Measurements from ENCODE around the gene PAGE1. TPM values are rescaled to one million over a fixed set of nuclear protein-coding genes. Genes with fewer than 3 reads are reported as not detected.

The PAGE1 gene
- total RNA-seq, 1 experiment from 2014 or later: not detected

DNA sequence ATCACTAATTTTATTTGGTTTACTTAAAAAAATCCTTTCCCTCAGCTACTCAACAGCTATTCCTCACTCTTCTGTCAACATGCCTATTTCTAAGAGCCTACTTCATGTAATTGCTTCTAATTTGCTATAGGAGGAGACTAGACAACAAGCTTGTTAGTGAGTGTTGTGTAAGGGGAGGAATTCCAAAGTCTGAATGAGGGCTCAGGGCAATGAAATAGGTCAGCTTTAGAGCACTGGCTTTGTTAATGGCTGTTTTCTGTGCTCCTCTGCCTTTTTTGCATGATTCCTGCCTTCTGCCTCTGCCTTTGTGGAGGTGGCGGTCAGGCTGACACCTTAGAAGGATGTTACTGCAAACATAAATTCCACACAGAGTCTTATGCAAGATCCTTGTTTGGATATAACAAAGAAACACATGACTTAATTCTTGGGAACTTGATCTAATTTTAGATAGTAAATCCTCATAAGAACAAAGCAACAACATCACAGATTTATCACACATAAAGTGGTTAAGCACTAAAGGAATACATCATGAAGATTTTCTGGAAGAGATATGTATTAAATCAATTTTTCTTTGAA, 15.0 kb upstream of the PAGE1 start:
- no peak overlapping the region for H3K9ac ChIP-seq (ENCODE audit: low read length)
- H3K36me3 ChIP-seq (ENCODE audit: insufficient read depth, low read length): no peaks in the 10 kb centered on the region
- peaks cover 3% of the 10 kb centered on the region; the same call in 1 of the 2 replicates for H3K4me1 ChIP-seq (ENCODE audit: low read length)
- DNase-seq: no peak
- no peaks in the 10 kb centered on the region for H3K9me3 ChIP-seq (ENCODE audit: low read length)
- no peak overlapping the region for H3K27ac ChIP-seq (ENCODE audit: low read length)
- no peak overlapping the region for H3K4me3 ChIP-seq (ENCODE audit: low read length)
- H3K9me2 ChIP-seq (replicated peaks; ENCODE audit: insufficient read depth, low read length): no peaks in the 10 kb centered on the region
- no peaks in the 10 kb centered on the region for H4K20me1 ChIP-seq (ENCODE audit: insufficient read depth, low read depth, low read length)
- no peaks in the 10 kb centered on the region for H3K79me2 ChIP-seq (ENCODE audit: low read length)
- H3K27me3 ChIP-seq (ENCODE audit: low read length): no peaks in the 10 kb centered on the region
- H2AFZ ChIP-seq (ENCODE audit: low read length): no peak overlapping the region
- no peak overlapping the region for H3K4me2 ChIP-seq (ENCODE audit: low read depth, low read length, poor library complexity, severe bottlenecking)

DNA sequence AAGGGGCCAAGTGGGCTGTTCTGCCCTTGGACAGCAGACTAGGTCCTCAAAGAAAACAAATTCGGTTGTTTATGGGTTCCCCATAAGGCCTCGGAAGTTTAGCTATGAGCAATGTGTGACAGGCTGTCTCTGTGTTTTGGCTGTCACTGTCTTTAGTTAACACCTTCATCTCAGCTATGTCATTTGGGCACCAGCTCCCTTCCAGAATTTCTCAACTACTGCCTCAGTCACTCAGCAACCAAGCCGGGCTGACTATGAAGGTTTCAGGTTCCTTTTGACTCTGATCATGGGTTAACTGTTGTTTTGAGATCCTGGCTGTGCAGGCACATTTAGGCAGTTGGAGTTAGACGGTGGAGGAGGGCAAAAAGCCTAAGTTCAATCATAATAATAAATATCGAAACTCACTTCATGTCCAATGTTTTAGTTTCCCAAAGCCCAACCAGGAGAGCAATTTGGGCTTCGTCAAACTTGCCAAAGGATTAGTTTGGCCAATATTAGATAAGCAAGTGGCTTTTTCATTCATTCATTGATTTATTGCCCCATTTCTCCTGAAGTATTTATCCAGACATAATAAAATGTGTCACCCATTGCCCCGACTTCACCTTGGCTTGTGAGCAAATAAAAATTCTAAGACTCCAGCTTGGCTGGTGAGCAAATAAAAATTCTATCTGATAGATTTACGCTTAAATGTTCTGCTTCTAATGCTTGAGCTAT, 9.1 kb upstream of the PAGE1 start:
- no peak overlapping the region for H3K9ac ChIP-seq (ENCODE audit: low read length)
- no peak overlapping the region for H3K4me3 ChIP-seq (ENCODE audit: low read length)
- no peaks in the 10 kb centered on the region for H3K9me2 ChIP-seq (replicated peaks; ENCODE audit: insufficient read depth, low read length)
- no peaks in the 10 kb centered on the region for H3K27me3 ChIP-seq (ENCODE audit: low read length)
- no peaks in the 10 kb centered on the region for H4K20me1 ChIP-seq (ENCODE audit: insufficient read depth, low read depth, low read length)
- H3K9me3 ChIP-seq (ENCODE audit: low read length): no peaks in the 10 kb centered on the region
- DNase-seq: no peak
- H3K27ac ChIP-seq (ENCODE audit: low read length): no peak overlapping the region
- no peaks in the 10 kb centered on the region for H3K36me3 ChIP-seq (ENCODE audit: insufficient read depth, low read length)
- no peak overlapping the region for H2AFZ ChIP-seq (ENCODE audit: low read length)
- H3K4me1 ChIP-seq (ENCODE audit: low read length): peaks cover 3% of the 10 kb centered on the region; the same call in 1 of the 2 replicates
- no peaks in the 10 kb centered on the region for H3K79me2 ChIP-seq (ENCODE audit: low read length)
- no peak overlapping the region for H3K4me2 ChIP-seq (ENCODE audit: low read depth, low read length, poor library complexity, severe bottlenecking)

- no peaks in the 10 kb centered on the region for H3K4me1 ChIP-seq (ENCODE audit: low read length)
- no peaks in the 10 kb centered on the region for H3K9me3 ChIP-seq (ENCODE audit: low read length)
- H3K4me2 ChIP-seq (ENCODE audit: low read depth, low read length, poor library complexity, severe bottlenecking): no peak overlapping the region
- no peaks in the 10 kb centered on the region for H3K79me2 ChIP-seq (ENCODE audit: low read length)
- no peaks in the 10 kb centered on the region for H3K9me2 ChIP-seq (replicated peaks; ENCODE audit: insufficient read depth, low read length)
- H4K20me1 ChIP-seq (ENCODE audit: insufficient read depth, low read depth, low read length): no peaks in the 10 kb centered on the region
- no peak overlapping the region for H2AFZ ChIP-seq (ENCODE audit: low read length)
- H3K4me3 ChIP-seq (ENCODE audit: low read length): no peak overlapping the region
- H3K36me3 ChIP-seq (ENCODE audit: insufficient read depth, low read length): no peaks in the 10 kb centered on the region
- H3K9ac ChIP-seq (ENCODE audit: low read length): no peak overlapping the region
- H3K27me3 ChIP-seq (ENCODE audit: low read length): no peaks in the 10 kb centered on the region
- no peak overlapping the region for H3K27ac ChIP-seq (ENCODE audit: low read length)
- DNase-seq: no peak
These were observed 6.1 kb upstream of the PAGE1 start for GRCh38 chrX:49701933-49702332.

DNA sequence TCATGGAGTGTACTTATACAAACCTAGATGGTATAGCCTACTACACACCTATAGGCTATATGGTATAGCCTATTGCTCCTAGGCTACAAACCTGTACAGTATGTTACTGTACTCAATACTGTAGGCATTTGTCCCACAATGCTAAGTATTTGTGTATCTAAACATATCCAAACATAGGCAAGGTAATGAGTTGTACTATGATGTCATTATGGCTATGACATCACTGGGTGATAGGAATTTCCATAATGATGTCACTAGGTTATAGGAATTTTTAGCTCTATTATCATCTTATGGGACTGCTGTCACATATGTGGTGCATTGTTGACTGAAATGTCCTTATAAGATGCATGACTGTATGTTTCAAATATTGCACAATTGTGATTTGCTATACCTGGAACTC, 5.5 kb upstream of the PAGE1 start:
- Histone ChIP-seq H3K4me3 (ENCODE audit: low read length) (no peak overlapping the region), H4K20me1 (ENCODE audit: insufficient read depth, low read depth, low read length) (no peaks in the 10 kb centered on the region)

GRCh38 chrX:49675075-49675719, 20.6 kb downstream of the PAGE1 start:
- Histone ChIP-seq H3K9ac (ENCODE audit: low read length) (no peak overlapping the region), H3K27me3 (ENCODE audit: low read length) (no peaks in the 10 kb centered on the region), H3K36me3 (ENCODE audit: insufficient read depth, low read length) (no peaks in the 10 kb centered on the region), H3K4me2 (ENCODE audit: low read depth, low read length, poor library complexity, severe bottlenecking) (no peak overlapping the region), H4K20me1 (ENCODE audit: insufficient read depth, low read depth, low read length) (no peaks in the 10 kb centered on the region), H3K79me2 (ENCODE audit: low read length) (no peaks in the 10 kb centered on the region), H3K4me3 (ENCODE audit: low read length) (no peak overlapping the region), H2AFZ (ENCODE audit: low read length) (no peak overlapping the region), H3K27ac (ENCODE audit: low read length) (no peak overlapping the region), H3K4me1 (ENCODE audit: low read length) (no peaks in the 10 kb centered on the region), H3K9me2 (replicated peaks; ENCODE audit: insufficient read depth, low read length) (no peaks in the 10 kb centered on the region), H3K9me3 (ENCODE audit: low read length) (no peaks in the 10 kb centered on the region)
- no peak for DNase-seq

More for the DNA sequence above, 5.5 kb upstream of the PAGE1 start:
- no peaks in the 10 kb centered on the region for H3K79me2 ChIP-seq (ENCODE audit: low read length)
- no peaks in the 10 kb centered on the region for H3K36me3 ChIP-seq (ENCODE audit: insufficient read depth, low read length)
- H3K9me3 ChIP-seq (ENCODE audit: low read length): no peaks in the 10 kb centered on the region
- H3K27me3 ChIP-seq (ENCODE audit: low read length): no peaks in the 10 kb centered on the region
- H3K4me1 ChIP-seq (ENCODE audit: low read length): no peaks in the 10 kb centered on the region
- DNase-seq: no peak
- no peak overlapping the region for H3K4me2 ChIP-seq (ENCODE audit: low read depth, low read length, poor library complexity, severe bottlenecking)
- H3K27ac ChIP-seq (ENCODE audit: low read length): no peak overlapping the region
- H3K9me2 ChIP-seq (replicated peaks; ENCODE audit: insufficient read depth, low read length): no peaks in the 10 kb centered on the region
- no peak overlapping the region for H2AFZ ChIP-seq (ENCODE audit: low read length)
- no peak overlapping the region for H3K9ac ChIP-seq (ENCODE audit: low read length)

GRCh38 chrX:49673394-49673793, 22.4 kb downstream of the PAGE1 start:
- H3K4me2 ChIP-seq (ENCODE audit: low read depth, low read length, poor library complexity, severe bottlenecking): no peak overlapping the region

GRCh38 chrX:49664824-49665223, 31.0 kb downstream of the PAGE1 start:
- Histone ChIP-seq H3K4me1 (ENCODE audit: low read length) (no peaks in the 10 kb centered on the region), H3K27me3 (ENCODE audit: low read length) (no peaks in the 10 kb centered on the region), H3K4me2 (ENCODE audit: low read depth, low read length, poor library complexity, severe bottlenecking) (no peak overlapping the region), H3K9ac (ENCODE audit: low read length) (no peak overlapping the region), H4K20me1 (ENCODE audit: insufficient read depth, low read depth, low read length) (no peaks in the 10 kb centered on the region), H3K4me3 (ENCODE audit: low read length) (no peak overlapping the region), H3K36me3 (ENCODE audit: insufficient read depth, low read length) (no peaks in the 10 kb centered on the region), H2AFZ (ENCODE audit: low read length) (no peak overlapping the region), H3K27ac (ENCODE audit: low read length) (no peak overlapping the region), H3K79me2 (ENCODE audit: low read length) (no peaks in the 10 kb centered on the region), H3K9me2 (replicated peaks; ENCODE audit: insufficient read depth, low read length) (no peaks in the 10 kb centered on the region), H3K9me3 (ENCODE audit: low read length) (no peaks in the 10 kb centered on the region)
- no peak for DNase-seq

More at GRCh38 chrX:49673394-49673793, 22.4 kb downstream of the PAGE1 start:
- no peaks in the 10 kb centered on the region for H3K9me2 ChIP-seq (replicated peaks; ENCODE audit: insufficient read depth, low read length)
- H3K36me3 ChIP-seq (ENCODE audit: insufficient read depth, low read length): no peaks in the 10 kb centered on the region
- H3K27me3 ChIP-seq (ENCODE audit: low read length): no peaks in the 10 kb centered on the region
- H4K20me1 ChIP-seq (ENCODE audit: insufficient read depth, low read depth, low read length): no peaks in the 10 kb centered on the region
- H3K4me3 ChIP-seq (ENCODE audit: low read length): no peak overlapping the region
- no peaks in the 10 kb centered on the region for H3K79me2 ChIP-seq (ENCODE audit: low read length)
- H3K9me3 ChIP-seq (ENCODE audit: low read length): no peaks in the 10 kb centered on the region
- no peak overlapping the region for H3K9ac ChIP-seq (ENCODE audit: low read length)
- H2AFZ ChIP-seq (ENCODE audit: low read length): no peak overlapping the region
- no peak overlapping the region for H3K27ac ChIP-seq (ENCODE audit: low read length)
- H3K4me1 ChIP-seq (ENCODE audit: low read length): no peaks in the 10 kb centered on the region
- DNase-seq: no peak

DNA sequence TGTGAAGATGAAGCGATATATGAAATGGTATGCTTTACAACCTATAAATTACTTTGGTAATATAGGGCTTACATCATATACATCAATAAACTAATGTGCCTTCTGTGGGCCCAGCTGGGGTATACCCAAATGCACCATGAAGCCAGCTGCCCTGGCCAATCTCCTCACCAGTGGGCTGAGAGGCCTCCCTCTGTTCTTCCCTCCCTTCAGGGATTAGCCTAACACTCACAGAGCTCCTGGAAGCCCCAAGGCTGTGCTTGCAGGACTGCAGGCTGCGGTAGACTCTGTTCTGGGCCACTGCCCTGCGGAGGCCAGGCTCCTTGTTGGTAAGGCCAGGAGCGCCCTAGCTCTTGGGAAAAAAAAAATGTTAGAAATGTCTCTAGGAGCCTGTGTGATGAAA, 33.9 kb downstream of the PAGE1 start:
- no peak overlapping the region for H3K4me2 ChIP-seq (ENCODE audit: low read depth, low read length, poor library complexity, severe bottlenecking)
- no peak overlapping the region for H3K27ac ChIP-seq (ENCODE audit: low read length)
- no peaks in the 10 kb centered on the region for H3K79me2 ChIP-seq (ENCODE audit: low read length)
- no peak overlapping the region for H2AFZ ChIP-seq (ENCODE audit: low read length)
- no peak overlapping the region for H3K9ac ChIP-seq (ENCODE audit: low read length)
- no peaks in the 10 kb centered on the region for H3K36me3 ChIP-seq (ENCODE audit: insufficient read depth, low read length)
- DNase-seq: no peak
- H4K20me1 ChIP-seq (ENCODE audit: insufficient read depth, low read depth, low read length): no peaks in the 10 kb centered on the region
- H3K4me3 ChIP-seq (ENCODE audit: low read length): no peak overlapping the region
- no peaks in the 10 kb centered on the region for H3K27me3 ChIP-seq (ENCODE audit: low read length)
- no peaks in the 10 kb centered on the region for H3K9me3 ChIP-seq (ENCODE audit: low read length)
- peaks cover 4% of the 10 kb centered on the region for H3K4me1 ChIP-seq (ENCODE audit: low read length)
- H3K9me2 ChIP-seq (replicated peaks; ENCODE audit: insufficient read depth, low read length): no peaks in the 10 kb centered on the region
